Ovary (tissue), 3 donors: ENCODE results near the gene PTMA.

Experiments used
- CTCF ChIP-seq, 3 donors: fragments of 450-650 bp in 2 of 3; fragments of 200-600 bp in 1 of 3; IDR thresholded peaks; one replicate each; pipeline versions ENCODE4 v1.5.1 to v1.8.0; 2016 to 2022; ENCODE audit warnings: antibody characterized with exemption in 3 of 3, mild to moderate bottlenecking in 1 of 3
- POLR2A ChIP-seq: fragments of 450-650 bp; IDR thresholded peaks from one replicate; pipeline ENCODE4 v1.6.1; 2017; ENCODE audit warnings: antibody characterized with exemption, mild to moderate bottlenecking, moderate library complexity
- donor health status: DM: no; HTN: no; CAD: no.

- TF ChIP-seq CTCF (IDR thresholded peaks at IDR 0.05) = no peak
- TF ChIP-seq POLR2A = no peak
These were observed 35.2 kb downstream of the PTMA start for GRCh38 chr2:231743376-231744116.
